Trophoblast cell (in vitro differentiated cells and primary cell): ENCODE results near the gene OR2Z1.

ENCODE experiments used
- DNase-seq, 2 donors: peaks; one replicate each; pipeline ENCODE4 v3.0.0-alpha.2; 2016
- H2AFZ ChIP-seq: 2 replicates; pipeline ENCODE4 v1.6.1; 2013; ENCODE audit warnings: low read length, moderate library complexity, mild to moderate bottlenecking; ENCODE audit not compliant: insufficient read depth, poor library complexity
- H2AK5ac ChIP-seq: 2 replicates; pipeline ENCODE4 v1.6.1; 2013; ENCODE audit warnings: mild to moderate bottlenecking, low read length
- H2BK120ac ChIP-seq: 2 replicates; pipeline ENCODE4 v1.6.1; 2013; ENCODE audit warnings: low read length, mild to moderate bottlenecking, moderate library complexity; ENCODE audit not compliant: insufficient read depth, poor library complexity
- H2BK12ac ChIP-seq: 2 replicates; pipeline ENCODE4 v1.6.1; 2013; ENCODE audit warnings: mild to moderate bottlenecking, low read length, moderate library complexity
- H2BK5ac ChIP-seq: 2 replicates; pipeline ENCODE4 v1.6.1; 2013; ENCODE audit warnings: low read length, low read depth, moderate library complexity, mild to moderate bottlenecking; ENCODE audit not compliant: poor library complexity
- H3K14ac ChIP-seq: 2 replicates; pipeline ENCODE4 v1.6.1; 2013; ENCODE audit warnings: mild to moderate bottlenecking, low read length
- H3K18ac ChIP-seq: 2 replicates; pipeline ENCODE4 v1.6.1; 2013; ENCODE audit warnings: mild to moderate bottlenecking, low read length
- H3K23ac ChIP-seq: 2 replicates; pipeline ENCODE4 v1.6.1; 2013; ENCODE audit warnings: low read length
- H3K27ac ChIP-seq: 2 replicates; pipeline ENCODE4 v1.5.1; 2013; ENCODE audit warnings: low read depth, mild to moderate bottlenecking, inconsistent platforms, low read length, moderate library complexity
- H3K27me3 ChIP-seq: 2 replicates; pipeline ENCODE4 v1.6.1; 2013; ENCODE audit warnings: inconsistent platforms, mild to moderate bottlenecking, low read length, moderate library complexity; ENCODE audit not compliant: insufficient read depth
- H3K36me3 ChIP-seq, 2 experiments: 1 replicate in 1 of 2; 2 replicates in 1 of 2; pipeline ENCODE4 v1.6.1; 2013; ENCODE audit warnings: low read length in 2 of 2, mild to moderate bottlenecking in 2 of 2, moderate library complexity in 1 of 2; ENCODE audit not compliant: insufficient read depth in 2 of 2, control insufficient read depth in 1 of 2
- H3K4ac ChIP-seq: 2 replicates; pipeline ENCODE4 v1.6.1; 2013; ENCODE audit warnings: low read depth, mild to moderate bottlenecking, low read length, moderate library complexity
- H3K4me1 ChIP-seq, 2 experiments: 1 replicate in 1 of 2; 2 replicates in 1 of 2; pipeline ENCODE4 v1.6.1; 2013; ENCODE audit warnings: low read length in 2 of 2, mild to moderate bottlenecking in 2 of 2, moderate library complexity in 1 of 2; ENCODE audit not compliant: insufficient read depth in 2 of 2, control insufficient read depth in 1 of 2
- H3K4me2 ChIP-seq: 2 replicates; pipeline ENCODE4 v1.6.1; 2013; ENCODE audit warnings: inconsistent platforms, mild to moderate bottlenecking, low read length, moderate library complexity
- H3K4me3 ChIP-seq: 2 replicates; pipeline ENCODE4 v1.5.1; 2013; ENCODE audit warnings: mild to moderate bottlenecking, low read depth, low read length, inconsistent platforms
- H3K79me1 ChIP-seq: one replicate; pipeline ENCODE4 v1.6.1; 2013; ENCODE audit warnings: low read length
- H3K79me2 ChIP-seq: 2 replicates; pipeline ENCODE4 v1.6.1; 2013; ENCODE audit warnings: low read length, mild to moderate bottlenecking; ENCODE audit not compliant: control insufficient read depth, insufficient read depth, poor library complexity
- H3K9ac ChIP-seq: 2 replicates; pipeline ENCODE4 v1.6.1; 2013; ENCODE audit warnings: mild to moderate bottlenecking, low read length
- H3K9me3 ChIP-seq: 2 replicates; pipeline ENCODE4 v1.6.1; 2013; ENCODE audit warnings: low read depth, mild to moderate bottlenecking, control low read depth, inconsistent platforms, low read length; ENCODE audit not compliant: insufficient read depth
- H4K12ac ChIP-seq: 2 replicates; pipeline ENCODE4 v1.6.1; 2013; ENCODE audit warnings: low read depth, mild to moderate bottlenecking, low read length, moderate library complexity
- H4K8ac ChIP-seq: 2 replicates; pipeline ENCODE4 v1.6.1; 2013; ENCODE audit warnings: low read depth, mild to moderate bottlenecking, low read length, moderate library complexity
- H4K91ac ChIP-seq: one replicate; pipeline ENCODE4 v1.6.1; 2013; ENCODE audit warnings: low read depth, mild to moderate bottlenecking, low read length, moderate library complexity
- WGBS: extraction: QIAGEN DNeasy Blood & Tissue Kit; methylation state at CpG from one replicate; pipeline ENCODE4 v1.1.7; 2013; ENCODE audit warnings: missing lambda C conversion rate; ENCODE audit not compliant: insufficient read length, insufficient coverage; ENCODE audit errors: extremely low coverage; 5-methylcytosine and 5-hydroxymethylcytosine counted together

The OR2Z1 gene

DNA sequence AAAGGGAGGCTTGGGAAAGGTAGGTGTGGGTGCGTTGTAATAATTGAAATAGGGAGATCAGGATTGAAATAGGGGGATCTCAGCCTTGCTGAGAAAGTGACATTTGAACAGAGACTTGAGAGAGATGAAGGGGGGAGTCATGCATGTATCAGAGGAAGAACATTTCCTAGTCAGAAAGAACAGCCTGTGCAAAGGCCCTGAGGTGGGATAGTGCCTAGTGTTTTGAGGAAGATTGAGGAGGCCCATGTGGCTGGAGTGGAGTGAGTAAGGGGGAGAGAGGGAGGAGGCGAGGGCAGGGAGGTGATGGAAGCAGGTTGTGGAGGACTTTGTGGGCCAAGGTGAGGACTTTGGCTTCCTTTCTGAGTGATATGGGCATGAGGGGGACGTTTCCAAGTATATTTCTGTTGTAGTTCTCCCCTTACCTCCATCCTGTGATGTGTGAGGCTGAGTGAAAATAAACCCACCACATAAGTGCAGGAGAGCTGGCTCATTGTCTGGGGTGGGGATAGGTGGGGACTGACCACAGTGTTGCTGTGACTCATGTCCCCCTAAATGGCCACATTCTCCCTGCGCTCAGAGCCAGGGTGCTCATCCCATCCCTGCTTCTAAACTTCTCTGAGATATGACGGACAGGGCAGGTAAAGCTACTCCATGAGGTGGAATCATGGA lies 40.6 kb upstream of the OR2Z1 start:
- Histone ChIP-seq H3K23ac (no peak overlapping the region), H2BK12ac (no peak overlapping the region), H3K4me3 (no peak overlapping the region), H4K12ac (no peak overlapping the region), H3K79me2 (no peaks in the 10 kb centered on the region), H2BK5ac (no peak overlapping the region), H3K4me2 (no peak overlapping the region), H2AFZ (no peak overlapping the region), H3K14ac (no peak overlapping the region), H3K36me3 (no peaks in the 10 kb centered on the region), H4K91ac (no peak overlapping the region), H2AK5ac (no peak overlapping the region), H3K18ac (no peak overlapping the region), H3K9me3 (peaks cover 27% of the 10 kb centered on the region), H3K4ac (no peak overlapping the region), H3K27me3 (no peaks in the 10 kb centered on the region), H3K79me1 (no peaks in the 10 kb centered on the region), H4K8ac (no peak overlapping the region), H3K4me1 (no peaks in the 10 kb centered on the region), H3K27ac (no peak overlapping the region), H2BK120ac (no peak overlapping the region), H3K9ac (no peak overlapping the region)
- WGBS, result 100% methylated on average over 1 of the region's 5 CpGs
- no peak for DNase-seq

DNA sequence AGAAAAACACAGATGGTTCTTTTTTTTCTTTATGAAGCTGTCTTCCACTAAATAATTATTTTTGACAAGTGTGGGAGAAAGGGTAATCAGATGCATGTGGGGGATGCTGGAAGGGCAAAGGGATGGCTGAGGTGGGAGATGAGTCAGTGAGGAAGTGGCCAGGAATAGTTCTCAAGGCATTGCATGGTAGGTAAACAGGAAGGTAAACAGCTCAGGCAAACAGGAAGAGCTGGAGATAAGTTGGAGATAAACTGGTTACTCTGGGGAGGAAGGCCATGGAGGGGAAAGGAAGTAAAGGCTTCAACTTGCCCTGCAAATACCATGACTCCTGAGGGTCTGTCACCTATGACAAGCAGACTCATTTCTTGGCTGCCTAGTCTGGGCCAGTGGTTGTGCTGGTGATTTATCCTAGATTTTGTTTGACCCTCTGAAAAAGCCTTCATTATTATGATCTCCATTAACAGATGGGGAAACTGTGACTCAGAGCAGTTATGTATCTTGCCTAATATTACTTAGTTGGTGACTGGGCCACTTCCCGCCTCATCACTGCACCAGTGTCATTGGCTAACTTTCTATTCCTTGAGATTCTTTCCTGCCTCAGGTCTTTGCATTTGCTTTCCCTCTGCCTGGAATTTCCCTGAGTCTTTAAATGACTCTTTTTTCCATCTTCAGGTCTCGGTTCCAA lies 39.9 kb upstream of the OR2Z1 start:
- Histone ChIP-seq H2BK5ac (no peak overlapping the region), H3K4ac (no peak overlapping the region), H3K79me1 (no peaks in the 10 kb centered on the region), H2BK12ac (no peak overlapping the region), H3K4me2 (no peak overlapping the region), H3K23ac (no peak overlapping the region), H3K9me3 (peaks cover 24% of the 10 kb centered on the region), H2AFZ (no peak overlapping the region), H4K8ac (no peak overlapping the region), H2BK120ac (no peak overlapping the region), H3K4me3 (no peak overlapping the region), H3K27ac (no peak overlapping the region), H3K4me1 (no peaks in the 10 kb centered on the region), H3K14ac (no peak overlapping the region), H4K91ac (no peak overlapping the region), H4K12ac (no peak overlapping the region), H3K36me3 (no peaks in the 10 kb centered on the region), H3K18ac (no peak overlapping the region), H3K9ac (no peak overlapping the region), H3K27me3 (no peaks in the 10 kb centered on the region), H3K79me2 (no peaks in the 10 kb centered on the region), H2AK5ac (no peak overlapping the region)
- DNase-seq, result peak in 1 of 2 donors; percentile 2
- WGBS, result no CpG with 5 or more reads among the region's 2 CpGs

DNA sequence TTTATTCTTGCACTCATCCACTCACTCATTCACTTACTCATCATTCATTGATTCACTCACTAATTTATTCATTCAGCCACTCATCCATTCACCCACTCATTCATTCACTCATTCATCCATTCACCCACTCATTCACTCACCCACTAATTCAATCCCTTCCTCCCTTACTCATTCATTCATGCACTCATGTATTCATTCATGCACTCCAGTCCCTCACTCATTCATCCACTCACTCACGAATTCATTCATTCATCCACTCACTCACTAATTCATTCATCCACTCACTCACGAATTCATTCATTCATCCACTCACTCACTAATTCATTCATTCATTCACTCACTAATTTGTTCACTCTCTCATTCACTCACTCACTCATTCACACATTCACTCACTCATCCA lies 39.0 kb upstream of the OR2Z1 start:
- Histone ChIP-seq H3K18ac (no peak overlapping the region), H3K27ac (no peak overlapping the region), H3K36me3 (no peaks in the 10 kb centered on the region), H3K27me3 (no peaks in the 10 kb centered on the region), H3K4me3 (no peak overlapping the region), H2AK5ac (no peak overlapping the region), H2AFZ (no peak overlapping the region), H3K79me1 (no peaks in the 10 kb centered on the region), H3K9ac (no peak overlapping the region), H4K12ac (no peak overlapping the region), H3K23ac (no peak overlapping the region), H4K91ac (no peak overlapping the region), H3K4ac (no peak overlapping the region), H2BK120ac (no peak overlapping the region), H2BK5ac (no peak overlapping the region), H2BK12ac (no peak overlapping the region), H3K4me1 (no peaks in the 10 kb centered on the region), H3K4me2 (no peak overlapping the region), H3K9me3 (peaks cover 14% of the 10 kb centered on the region), H3K14ac (no peak overlapping the region), H4K8ac (no peak overlapping the region), H3K79me2 (no peaks in the 10 kb centered on the region)
- DNase-seq, result no peak
- WGBS, result 100% methylated on average over 2 of the region's 2 CpGs

DNA sequence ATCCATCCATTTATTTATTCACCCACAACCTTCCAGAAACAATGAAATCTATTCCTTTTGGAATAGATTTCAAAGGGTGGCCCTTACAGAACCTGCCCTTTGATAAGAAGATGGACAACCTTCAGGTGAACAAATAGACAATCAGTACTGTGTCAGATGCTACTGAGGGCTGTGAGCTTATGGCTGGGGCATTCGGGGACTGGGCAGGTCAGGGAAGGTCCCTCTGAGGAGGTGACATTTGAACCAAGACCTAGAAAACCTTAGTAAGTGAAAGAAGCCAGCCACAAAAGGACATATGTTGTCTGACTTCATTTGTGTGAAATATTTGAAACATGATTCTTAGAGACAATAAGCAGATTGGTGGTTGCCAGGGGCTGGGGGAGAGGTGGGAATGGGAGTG lies 38.5 kb upstream of the OR2Z1 start:
- H2BK5ac ChIP-seq, result no peak overlapping the region
- H3K23ac ChIP-seq, result no peak overlapping the region
- H3K27me3 ChIP-seq, result no peaks in the 10 kb centered on the region
- no CpG with 5 or more reads among the region's 1 CpG for WGBS
- H3K79me2 ChIP-seq, result no peaks in the 10 kb centered on the region
- no peaks in the 10 kb centered on the region for H3K4me1 ChIP-seq
- H3K9ac ChIP-seq, result no peak overlapping the region
- H3K4me2 ChIP-seq, result no peak overlapping the region
- H3K36me3 ChIP-seq, result no peaks in the 10 kb centered on the region
- no peak overlapping the region for H2BK120ac ChIP-seq
- no peak overlapping the region for H4K12ac ChIP-seq
- H3K14ac ChIP-seq, result no peak overlapping the region
- H3K4me3 ChIP-seq, result no peak overlapping the region
- peaks cover 12% of the 10 kb centered on the region for H3K9me3 ChIP-seq
- H3K79me1 ChIP-seq, result no peaks in the 10 kb centered on the region
- no peak overlapping the region for H4K91ac ChIP-seq
- no peak overlapping the region for H3K27ac ChIP-seq
- no peak overlapping the region for H4K8ac ChIP-seq
- H3K4ac ChIP-seq, result no peak overlapping the region
- no peak overlapping the region for H2AK5ac ChIP-seq
- H3K18ac ChIP-seq, result no peak overlapping the region
- no peak for DNase-seq
- H2BK12ac ChIP-seq, result no peak overlapping the region
- H2AFZ ChIP-seq, result no peak overlapping the region
